GM21360 (cell line): ENCODE data around the gene CDC14B.

ENCODE experiments used
- ATAC-seq: cut with Tn5 transposase; IDR thresholded peaks from one replicate; pipeline ENCODE4 v1.9.1; 2021; ENCODE audit warnings: mild to moderate bottlenecking, moderate library complexity; ENCODE audit not compliant: unreplicated experiment

The CDC14B gene

GRCh38 chr9:96450613-96451528, 168.8 kb downstream of the CDC14B start:
- no peak for ATAC-seq
